RWPE2 (cell line): ENCODE results near the gene GPC5.

Experiments
- ATAC-seq: fragments of 200-7000 bp; cut with Tn5 transposase; 3 replicates; pipeline ENCODE4 v1.9.1; 2021; ENCODE audit warnings: low read depth
- DNase-seq: peaks from one replicate; pipeline ENCODE4 v3.0.0-alpha.2; 2020; ENCODE audit warnings: low spot score
- H3K27ac ChIP-seq: fragments of 450-650 bp; 2 replicates; pipeline ENCODE4 v1.5.1; 2017; ENCODE audit warnings: mild to moderate bottlenecking; ENCODE audit not compliant: poor library complexity, severe bottlenecking
- H3K27me3 ChIP-seq: fragments of 250-450 bp; sonication (Bioruptor Pico); 2 replicates; pipeline ENCODE4 v1.5.1; 2021; ENCODE audit warnings: mild to moderate bottlenecking, moderate library complexity; ENCODE audit not compliant: insufficient read depth, poor library complexity, severe bottlenecking
- H3K36me3 ChIP-seq: fragments of 250-450 bp; sonication (Bioruptor Pico); 2 replicates; pipeline ENCODE4 v1.5.1; 2020; ENCODE audit warnings: low read depth, mild to moderate bottlenecking, moderate library complexity
- H3K4me1 ChIP-seq: fragments of 250-450 bp; sonication (Bioruptor Pico); 2 replicates; pipeline ENCODE4 v1.5.1; 2021; ENCODE audit warnings: mild to moderate bottlenecking, moderate library complexity; ENCODE audit not compliant: insufficient read depth, poor library complexity, severe bottlenecking
- H3K4me3 ChIP-seq: fragments of 250-450 bp; sonication (Bioruptor Pico); 2 replicates; pipeline ENCODE4 v1.5.1; 2021; ENCODE audit warnings: mild to moderate bottlenecking, moderate library complexity; ENCODE audit not compliant: severe bottlenecking
- H3K9me3 ChIP-seq: fragments of 250-450 bp; sonication (Bioruptor Pico); 2 replicates; pipeline ENCODE4 v1.5.1; 2021; ENCODE audit warnings: mild to moderate bottlenecking, moderate library complexity; ENCODE audit not compliant: severe bottlenecking
- TF ChIP-seq, protein P1 (sequence below): fragments of 450-650 bp; IDR thresholded peaks from one replicate; pipeline ENCODE4 v1.5.1; 2017; ENCODE audit warnings: mild to moderate bottlenecking, moderate library complexity; ENCODE audit not compliant: poor library complexity, severe bottlenecking

Gene GPC5

GRCh38 chr13:92028695-92029094 is 630.3 kb downstream of the GPC5 start:
- no peak for DNase-seq

DNA sequence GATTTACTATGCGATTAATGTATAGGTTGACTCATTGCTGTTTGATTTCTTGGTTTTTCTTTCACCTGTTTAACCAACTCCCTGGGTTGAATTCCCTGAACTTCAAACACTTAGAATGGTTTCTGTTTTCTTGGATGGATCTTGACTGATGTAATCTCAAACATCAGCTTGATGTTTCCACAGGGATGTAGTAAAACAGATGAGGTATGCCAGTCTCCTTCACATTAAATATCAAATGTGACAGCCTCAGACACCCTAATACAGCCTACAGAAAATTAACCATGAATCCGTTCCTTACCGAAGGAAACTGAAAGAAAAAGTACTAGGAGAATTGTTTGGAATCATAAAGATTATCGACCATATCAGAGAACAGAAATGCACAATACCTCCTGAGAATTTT is 631.2 kb downstream of the GPC5 start:
- H3K4me3 ChIP-seq, result no peak overlapping the region
- no peak overlapping the region for H3K27ac ChIP-seq
- H3K36me3 ChIP-seq, result no peaks in the 10 kb centered on the region
- TF ChIP-seq, protein P1, sequence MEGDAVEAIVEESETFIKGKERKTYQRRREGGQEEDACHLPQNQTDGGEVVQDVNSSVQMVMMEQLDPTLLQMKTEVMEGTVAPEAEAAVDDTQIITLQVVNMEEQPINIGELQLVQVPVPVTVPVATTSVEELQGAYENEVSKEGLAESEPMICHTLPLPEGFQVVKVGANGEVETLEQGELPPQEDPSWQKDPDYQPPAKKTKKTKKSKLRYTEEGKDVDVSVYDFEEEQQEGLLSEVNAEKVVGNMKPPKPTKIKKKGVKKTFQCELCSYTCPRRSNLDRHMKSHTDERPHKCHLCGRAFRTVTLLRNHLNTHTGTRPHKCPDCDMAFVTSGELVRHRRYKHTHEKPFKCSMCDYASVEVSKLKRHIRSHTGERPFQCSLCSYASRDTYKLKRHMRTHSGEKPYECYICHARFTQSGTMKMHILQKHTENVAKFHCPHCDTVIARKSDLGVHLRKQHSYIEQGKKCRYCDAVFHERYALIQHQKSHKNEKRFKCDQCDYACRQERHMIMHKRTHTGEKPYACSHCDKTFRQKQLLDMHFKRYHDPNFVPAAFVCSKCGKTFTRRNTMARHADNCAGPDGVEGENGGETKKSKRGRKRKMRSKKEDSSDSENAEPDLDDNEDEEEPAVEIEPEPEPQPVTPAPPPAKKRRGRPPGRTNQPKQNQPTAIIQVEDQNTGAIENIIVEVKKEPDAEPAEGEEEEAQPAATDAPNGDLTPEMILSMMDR, result no peak
- H3K4me1 ChIP-seq, result no peaks in the 10 kb centered on the region
- ATAC-seq (no peak), DNase-seq (no peak)
- no peaks in the 10 kb centered on the region for H3K9me3 ChIP-seq
- no peaks in the 10 kb centered on the region for H3K27me3 ChIP-seq

More at GRCh38 chr13:92028695-92029094, 630.3 kb downstream of the GPC5 start:
- TF ChIP-seq, protein P1, result no peak
- Histone ChIP-seq H3K36me3 (no peaks in the 10 kb centered on the region), H3K4me1 (no peaks in the 10 kb centered on the region), H3K27ac (no peak overlapping the region), H3K4me3 (no peak overlapping the region), H3K27me3 (no peaks in the 10 kb centered on the region), H3K9me3 (no peaks in the 10 kb centered on the region)
- no peak for ATAC-seq

GRCh38 chr13:92038905-92039304 is 640.5 kb downstream of the GPC5 start:
- no peaks in the 10 kb centered on the region for H3K9me3 ChIP-seq
- H3K4me3 ChIP-seq, result no peak overlapping the region
- no peak for DNase-seq
- no peak for ATAC-seq
- TF ChIP-seq, protein P1, result no peak
- H3K4me1 ChIP-seq, result no peaks in the 10 kb centered on the region
- H3K36me3 ChIP-seq, result no peaks in the 10 kb centered on the region
- H3K27me3 ChIP-seq, result no peaks in the 10 kb centered on the region
- H3K27ac ChIP-seq, result no peak overlapping the region

DNA sequence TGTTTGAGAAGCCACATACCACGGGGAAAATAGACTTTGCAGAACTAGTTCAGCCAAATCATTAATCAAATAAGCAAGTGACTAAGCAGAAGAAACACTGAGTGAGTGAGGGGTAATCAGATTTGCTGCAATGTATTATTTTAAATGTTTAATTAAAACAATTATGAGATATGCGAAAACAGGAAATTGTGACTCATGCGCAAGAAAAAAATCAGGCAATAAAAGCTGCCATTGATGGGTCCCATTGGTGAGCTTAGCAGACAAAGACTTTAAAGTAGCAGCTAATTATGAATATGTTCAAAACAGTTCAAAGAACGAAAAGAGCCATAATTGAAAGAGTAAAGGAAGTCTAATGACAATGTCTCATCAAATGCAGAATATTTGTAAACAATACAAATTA is 644.1 kb downstream of the GPC5 start:
- Histone ChIP-seq H3K36me3 (no peaks in the 10 kb centered on the region), H3K9me3 (no peaks in the 10 kb centered on the region), H3K4me1 (no peaks in the 10 kb centered on the region), H3K27me3 (no peaks in the 10 kb centered on the region), H3K27ac (no peak overlapping the region), H3K4me3 (no peak overlapping the region)
- TF ChIP-seq, protein P1, result no peak
- no peak for DNase-seq
- no peak for ATAC-seq

DNA sequence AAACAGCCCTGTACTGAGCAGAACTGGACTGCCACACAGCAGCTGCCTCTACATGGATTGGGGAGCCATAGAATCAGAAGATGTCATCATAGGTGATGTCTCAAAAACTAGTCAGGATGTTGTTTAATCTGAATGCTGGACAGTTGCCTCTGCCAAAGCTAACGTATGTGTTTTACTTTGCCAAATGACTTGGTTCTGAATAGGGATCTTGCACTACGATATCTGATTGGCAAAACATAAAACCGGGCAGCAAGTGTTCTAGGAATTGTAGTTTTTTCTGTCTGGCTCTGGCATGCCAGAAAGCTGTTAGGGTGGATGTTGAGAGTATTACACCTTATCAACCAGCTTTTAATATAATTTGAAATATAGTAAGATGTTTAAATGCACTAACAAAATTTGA is 645.9 kb downstream of the GPC5 start:
- no peaks in the 10 kb centered on the region for H3K27me3 ChIP-seq
- no peaks in the 10 kb centered on the region for H3K36me3 ChIP-seq
- no peaks in the 10 kb centered on the region for H3K4me1 ChIP-seq
- TF ChIP-seq, protein P1, result no peak
- no peak overlapping the region for H3K4me3 ChIP-seq
- DNase-seq (no peak), ATAC-seq (no peak)
- no peak overlapping the region for H3K27ac ChIP-seq
- no peaks in the 10 kb centered on the region for H3K9me3 ChIP-seq
